Vagina (tissue), 2 donors: ENCODE measurements around the gene GPR65. TPM values are rescaled to one million over a fixed set of nuclear protein-coding genes. Genes with fewer than 3 reads are reported as not detected.

ENCODE experiments used
- DNase-seq, 2 donors: peaks; one replicate each; pipeline ENCODE4 v3.0.0-alpha.2; 2017; ENCODE audit errors: extremely low spot score in 2 of 2
- H3K27ac ChIP-seq: fragments of 200-600 bp; sonication (generic); one replicate; pipeline ENCODE4 v1.5.1; 2019
- H3K27me3 ChIP-seq: fragments of 200-600 bp; sonication (generic); one replicate; pipeline ENCODE4 v1.5.1; 2019
- H3K36me3 ChIP-seq, 2 donors: fragments of 200-600 bp; sonication (generic); one replicate each; pipeline ENCODE4 v1.5.1; 2017 to 2019
- H3K4me1 ChIP-seq: fragments of 200-600 bp; sonication (generic); one replicate; pipeline ENCODE4 v1.5.1; 2019
- H3K4me3 ChIP-seq, 2 donors: fragments of 200-600 bp; sonication (generic); 1 replicate in 1 of 2; 2 replicates in 1 of 2; pipeline ENCODE4 v1.5.1; 2016 to 2019
- H3K9me3 ChIP-seq: fragments of 200-600 bp; sonication (generic); one replicate; pipeline ENCODE4 v1.5.1; 2019
- CTCF ChIP-seq, 3 experiments: fragments of 450-650 bp in 2 of 3; fragments of 200-600 bp in 1 of 3; sonication (generic) in 1 of 3; IDR thresholded peaks; one replicate each; pipeline ENCODE4 v1.5.1; 2017 to 2019; ENCODE audit warnings: antibody characterized with exemption in 3 of 3, mild to moderate bottlenecking in 2 of 3, moderate library complexity in 2 of 3
- POLR2A ChIP-seq, 2 donors: fragments of 450-650 bp; IDR thresholded peaks; one replicate each; pipeline ENCODE4 v1.6.1; 2017; ENCODE audit warnings: antibody characterized with exemption in 2 of 2, mild to moderate bottlenecking in 2 of 2, moderate library complexity in 2 of 2
- POLR2AphosphoS5 ChIP-seq, 2 donors: sonication (generic); formaldehyde crosslinking; IDR thresholded peaks; one replicate each; pipeline ENCODE4 v1.9.0; 2017; ENCODE audit warnings: antibody characterized with exemption in 2 of 2, mild to moderate bottlenecking in 2 of 2, low read depth in 1 of 2; ENCODE audit not compliant: insufficient read depth in 1 of 2
- intact Hi-C: fragments of 100-400 bp; cut with DNase I; formaldehyde crosslinking; loops from one replicate; pipeline ENCODE4 v1.15.1; 2023
- total RNA-seq: library from RNA; depleted of rRNA; stranded (reverse); fragments of >200 nt; gene quantifications from one replicate; pipeline ENCODE4 v1.2.3, GENCODE V29; 2016

Gene GPR65
- total RNA-seq, 1 donor from 2014 or later: 1.2 TPM

GRCh38 chr14:88007608-88008007 lies 2.7 kb downstream of the GPR65 start:
- TF ChIP-seq CTCF (IDR thresholded peaks at IDR 0.05) (no peak), POLR2A (IDR thresholded peaks at IDR 0.05) (no peak), POLR2AphosphoS5 (IDR thresholded peaks at IDR 0.05; ENCODE audit: insufficient read depth in 1 of 2, low read depth in 1 of 2) (no peak)
- Histone ChIP-seq H3K27me3 (no peaks in the 10 kb centered on the region), H3K4me1 (no peaks in the 10 kb centered on the region), H3K36me3 (no peaks in the 10 kb centered on the region), H3K9me3 (no peaks in the 10 kb centered on the region), H3K4me3 (no peak overlapping the region), H3K27ac (peak overlapping the region; percentile 37)
- DNase-seq: no peak
- intact Hi-C loops: no loop called here

- intact Hi-C loops: no loop called here
- no peaks in the 10 kb centered on the region for H3K4me1 ChIP-seq
- TF ChIP-seq POLR2A (IDR thresholded peaks at IDR 0.05) (no peak), CTCF (IDR thresholded peaks at IDR 0.05) (no peak), POLR2AphosphoS5 (IDR thresholded peaks at IDR 0.05; ENCODE audit: insufficient read depth in 1 of 2, low read depth in 1 of 2) (no peak)
- H3K27ac ChIP-seq: no peak overlapping the region
- H3K36me3 ChIP-seq: no peaks in the 10 kb centered on the region
- H3K9me3 ChIP-seq: no peaks in the 10 kb centered on the region
- DNase-seq: no peak
- H3K27me3 ChIP-seq: no peaks in the 10 kb centered on the region
- no peak overlapping the region for H3K4me3 ChIP-seq
These were observed 3.3 kb downstream of the GPR65 start for GRCh38 chr14:88008039-88008742.

GRCh38 chr14:88009486-88009885 lies 4.6 kb downstream of the GPR65 start:
- Histone ChIP-seq H3K27me3 (no peaks in the 10 kb centered on the region), H3K9me3 (no peaks in the 10 kb centered on the region), H3K27ac (no peak overlapping the region), H3K36me3 (no peaks in the 10 kb centered on the region), H3K4me1 (no peaks in the 10 kb centered on the region), H3K4me3 (no peak overlapping the region)
- DNase-seq: no peak
- TF ChIP-seq POLR2AphosphoS5 (IDR thresholded peaks at IDR 0.05; ENCODE audit: insufficient read depth in 1 of 2, low read depth in 1 of 2) (no peak), CTCF (IDR thresholded peaks at IDR 0.05) (no peak), POLR2A (IDR thresholded peaks at IDR 0.05) (no peak)
- intact Hi-C loops: no loop called here

- Histone ChIP-seq H3K4me3 (no peak overlapping the region), H3K27ac (no peak overlapping the region), H3K4me1 (no peaks in the 10 kb centered on the region), H3K36me3 (no peaks in the 10 kb centered on the region), H3K27me3 (no peaks in the 10 kb centered on the region), H3K9me3 (no peaks in the 10 kb centered on the region)
- DNase-seq: no peak
- TF ChIP-seq CTCF (IDR thresholded peaks at IDR 0.05) (no peak), POLR2A (IDR thresholded peaks at IDR 0.05) (no peak), POLR2AphosphoS5 (IDR thresholded peaks at IDR 0.05; ENCODE audit: insufficient read depth in 1 of 2, low read depth in 1 of 2) (no peak)
- intact Hi-C loops: no loop called here
These were observed 5.4 kb downstream of the GPR65 start for GRCh38 chr14:88010331-88010730.

- Histone ChIP-seq H3K36me3 (no peaks in the 10 kb centered on the region), H3K4me1 (no peaks in the 10 kb centered on the region), H3K27ac (no peak overlapping the region), H3K9me3 (no peaks in the 10 kb centered on the region), H3K4me3 (no peak overlapping the region), H3K27me3 (no peaks in the 10 kb centered on the region)
- no peak for DNase-seq
- intact Hi-C loops: no loop called here
- TF ChIP-seq CTCF (IDR thresholded peaks at IDR 0.05) (no peak), POLR2AphosphoS5 (IDR thresholded peaks at IDR 0.05; ENCODE audit: insufficient read depth in 1 of 2, low read depth in 1 of 2) (no peak), POLR2A (IDR thresholded peaks at IDR 0.05) (no peak)
These were observed 7.6 kb downstream of the GPR65 start for GRCh38 chr14:88012495-88012894.
